Stimulated activated CD4-positive, alpha-beta T cell treated with anti-CD3 and anti-CD28 coated beads, Interleukin-4, amount 100 ng/mL, for 24 hours (primary cell): ENCODE results near the gene KCNA5.
A peak's percentile ranks its signal among the peaks of the same experiment; 100 is the strongest.

Experiments used
- DNase-seq: peaks from one replicate; pipeline ENCODE4 v3.0.0-alpha.2; 2020

The KCNA5 gene

DNA sequence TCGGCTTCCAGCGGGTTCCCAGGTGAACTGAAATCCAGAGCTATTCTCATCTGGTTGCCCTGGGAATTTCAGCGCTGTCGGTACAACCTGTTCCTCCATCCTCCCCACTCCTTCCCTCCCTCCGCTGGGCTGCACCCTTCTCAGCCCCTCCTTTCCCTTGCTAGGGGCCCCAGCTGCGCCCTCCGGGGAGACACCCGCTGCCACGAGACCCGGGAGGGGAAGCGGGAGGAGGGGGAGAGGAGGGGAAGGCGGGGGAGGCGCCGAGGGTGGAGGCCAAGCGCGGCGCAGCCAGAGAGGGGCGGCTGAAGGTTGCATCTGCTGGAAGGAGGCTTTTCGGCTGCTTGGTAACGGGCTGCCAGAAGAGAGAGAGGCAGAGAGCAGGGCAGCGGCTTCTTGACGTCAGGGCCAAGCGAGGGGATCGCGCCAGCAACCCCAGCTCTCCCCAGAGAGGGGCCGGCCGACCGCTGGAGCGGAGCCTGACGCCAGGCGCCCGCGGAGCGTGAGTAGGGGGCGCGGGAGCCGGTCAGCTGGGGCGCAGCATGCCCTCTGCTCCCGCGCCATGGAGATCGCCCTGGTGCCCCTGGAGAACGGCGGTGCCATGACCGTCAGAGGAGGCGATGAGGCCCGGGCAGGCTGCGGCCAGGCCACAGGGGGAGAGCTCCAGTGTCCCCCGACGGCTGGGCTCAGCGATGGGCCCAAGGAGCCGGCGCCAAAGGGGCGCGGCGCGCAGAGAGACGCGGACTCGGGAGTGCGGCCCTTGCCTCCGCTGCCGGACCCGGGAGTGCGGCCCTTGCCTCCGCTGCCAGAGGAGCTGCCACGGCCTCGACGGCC is at the start of gene KCNA5:
TSS of gene KCNA5 (plus strand) at position 291 of the 831 bp plus-strand sequence. CDS start at position 560, 269 bp downstream.
- no peak for DNase-seq

DNA sequence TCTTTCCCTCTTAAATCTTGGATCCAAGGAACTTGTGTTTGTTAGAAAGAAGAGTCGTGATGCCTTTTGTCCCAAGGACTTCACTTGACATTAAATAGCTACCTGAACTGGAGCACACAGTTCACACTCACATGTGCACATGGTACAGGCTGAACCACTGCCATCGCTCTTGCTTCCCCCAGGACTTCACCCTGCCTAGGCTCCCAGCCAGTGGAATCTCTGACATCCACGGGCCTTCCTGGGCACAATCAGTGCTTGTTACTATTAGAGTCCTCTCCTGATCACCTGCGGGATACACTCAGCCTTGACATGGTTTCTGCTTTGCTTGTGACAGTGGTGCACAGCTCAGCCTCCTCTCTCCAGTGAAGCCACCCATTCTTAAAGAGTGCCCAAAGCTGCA is 49.1 kb upstream of the KCNA5 start:
- no peak for DNase-seq

DNA sequence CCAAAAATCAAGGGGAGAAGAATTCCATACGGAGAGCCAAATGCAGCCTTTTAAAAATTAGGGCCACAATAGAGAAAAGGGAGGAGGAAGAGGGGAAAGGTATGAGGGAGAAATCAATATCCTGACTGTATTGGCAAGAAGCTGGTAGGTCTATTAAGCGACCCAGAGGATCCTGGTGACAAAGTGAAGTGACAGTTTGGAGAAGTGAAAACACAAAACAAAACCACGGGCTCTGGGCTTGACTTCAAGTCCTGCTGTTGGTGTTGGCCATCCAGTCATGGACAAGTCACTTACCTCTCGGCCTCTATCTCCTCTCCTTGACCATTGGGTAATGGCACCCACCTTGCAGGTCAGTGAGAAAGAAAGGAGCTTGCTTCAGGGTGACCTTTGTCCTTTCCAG is 47.0 kb upstream of the KCNA5 start:
- DNase-seq = no peak

DNA sequence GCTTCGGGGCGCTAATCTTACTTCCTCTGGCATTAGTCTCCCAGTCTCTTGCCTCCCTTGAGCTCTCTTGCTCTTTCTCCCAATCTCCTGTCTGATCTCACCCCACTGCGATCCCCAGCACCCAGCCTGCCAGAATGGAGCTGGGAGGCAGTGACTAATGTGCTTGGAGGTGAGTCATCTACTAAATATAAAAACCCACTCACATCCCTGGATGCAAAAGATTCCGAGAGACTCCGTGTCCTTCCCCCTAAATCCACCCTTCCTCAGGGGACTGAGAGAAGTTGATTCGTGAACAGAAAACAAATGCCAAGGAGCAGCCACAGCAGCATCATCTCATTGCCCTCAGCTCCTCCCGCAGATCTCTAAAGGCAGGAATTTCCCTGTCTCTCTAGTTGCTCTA is 45.7 kb upstream of the KCNA5 start:
- no peak for DNase-seq

DNA sequence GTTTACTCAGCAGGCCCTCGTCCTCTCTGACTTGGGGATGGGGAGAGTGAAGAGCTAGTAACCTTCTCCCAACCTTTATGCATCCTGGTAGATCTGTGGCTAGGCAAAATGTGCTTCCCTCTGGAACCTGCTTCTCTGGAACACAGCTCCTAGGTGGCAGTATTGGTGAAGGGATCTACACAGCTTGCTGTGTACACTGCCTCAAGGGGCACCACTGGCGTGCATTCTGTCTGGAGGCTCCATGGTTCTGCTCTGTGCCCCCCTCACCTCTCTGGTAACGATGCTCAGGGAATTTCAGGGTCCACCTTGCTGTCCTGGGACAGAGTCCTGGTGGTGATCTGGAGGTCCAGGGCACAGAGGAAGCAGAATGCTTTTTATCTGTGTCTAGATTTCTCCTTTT is 43.5 kb upstream of the KCNA5 start:
- DNase-seq = no peak

DNA sequence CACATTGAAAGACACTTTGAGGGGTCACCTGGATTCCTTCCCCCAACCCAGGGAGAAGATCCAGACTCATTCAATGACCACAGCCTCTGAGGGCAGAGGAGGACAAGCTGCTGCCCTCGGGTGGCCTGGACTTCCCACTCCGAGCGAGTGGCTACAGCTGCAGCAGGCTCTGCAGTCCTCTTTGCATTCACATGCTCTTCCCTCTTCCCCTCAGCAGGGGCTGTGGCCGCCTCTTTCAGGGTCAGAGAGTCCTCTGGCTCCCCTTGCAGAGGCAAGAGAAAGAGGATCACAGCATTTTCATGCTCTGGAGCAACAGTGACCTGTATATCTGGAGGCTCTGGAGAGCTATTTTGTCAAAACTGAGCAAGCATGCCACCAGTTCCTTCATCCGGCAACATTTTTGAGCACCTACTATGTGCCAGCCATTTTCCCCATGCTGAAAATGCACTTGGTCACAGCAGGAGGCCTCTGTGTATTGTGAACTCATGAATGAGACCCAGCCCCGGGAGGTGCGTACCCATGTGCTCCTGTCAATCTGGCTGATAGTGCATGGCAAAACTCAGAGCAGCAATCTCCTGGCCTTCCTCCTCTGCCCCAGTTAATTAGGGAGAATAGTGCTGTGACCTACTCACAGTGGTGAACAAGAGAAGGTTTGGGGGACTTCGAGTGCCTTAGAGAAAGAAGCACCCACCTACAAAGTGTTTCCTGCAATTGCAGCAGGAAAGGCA is 42.9 kb upstream of the KCNA5 start:
- DNase-seq = no peak

DNA sequence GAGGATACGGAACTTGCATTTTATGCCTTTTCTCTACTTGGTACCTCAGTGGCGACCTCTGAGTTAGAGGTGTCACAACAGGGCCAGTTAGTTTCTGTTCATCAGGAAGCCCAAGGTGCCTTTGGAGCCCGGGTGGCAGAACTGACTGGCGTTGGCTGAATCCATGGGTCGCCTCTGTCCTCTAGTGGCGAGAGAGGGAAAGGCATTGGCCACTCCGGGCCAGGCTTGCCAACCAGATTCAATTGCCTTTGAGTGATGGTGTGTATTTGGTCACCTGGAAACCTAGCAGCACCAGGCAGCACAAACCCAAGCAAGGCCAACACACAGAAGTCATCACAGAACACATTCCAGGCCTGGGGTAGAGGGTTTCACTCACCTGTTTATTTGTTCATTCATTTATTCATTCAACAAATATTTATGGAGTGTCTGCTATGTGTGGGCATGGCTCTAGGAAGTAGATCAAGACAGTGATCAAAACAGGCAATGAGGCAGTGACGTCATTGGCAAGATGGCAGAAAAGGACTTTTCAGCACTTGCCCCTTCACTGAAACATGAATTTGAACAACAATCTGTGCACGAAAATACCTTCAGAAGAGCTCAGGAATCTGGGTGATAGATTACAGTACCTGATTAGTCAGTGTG is 40.5 kb upstream of the KCNA5 start:
- peak; percentile 34 for DNase-seq

DNA sequence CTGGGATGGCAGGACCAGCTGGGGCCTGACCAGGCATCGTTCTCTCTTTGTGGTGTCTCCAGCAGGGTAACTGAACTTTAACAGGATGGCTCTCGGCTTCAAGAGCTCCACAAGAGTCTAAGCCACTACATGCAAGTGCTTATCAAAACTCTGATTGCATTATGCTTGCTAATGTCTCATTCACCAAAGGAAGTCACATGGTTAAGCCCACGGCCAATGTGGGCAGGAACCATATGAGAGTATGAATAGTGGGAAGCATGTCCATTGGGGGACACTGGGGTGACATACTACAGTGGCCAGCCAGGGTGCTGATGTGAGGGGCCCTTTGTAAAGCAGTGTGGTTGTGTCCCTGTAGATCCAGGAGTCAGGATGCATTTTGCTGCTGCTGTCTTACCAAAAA is 35.0 kb upstream of the KCNA5 start:
- DNase-seq = no peak

DNA sequence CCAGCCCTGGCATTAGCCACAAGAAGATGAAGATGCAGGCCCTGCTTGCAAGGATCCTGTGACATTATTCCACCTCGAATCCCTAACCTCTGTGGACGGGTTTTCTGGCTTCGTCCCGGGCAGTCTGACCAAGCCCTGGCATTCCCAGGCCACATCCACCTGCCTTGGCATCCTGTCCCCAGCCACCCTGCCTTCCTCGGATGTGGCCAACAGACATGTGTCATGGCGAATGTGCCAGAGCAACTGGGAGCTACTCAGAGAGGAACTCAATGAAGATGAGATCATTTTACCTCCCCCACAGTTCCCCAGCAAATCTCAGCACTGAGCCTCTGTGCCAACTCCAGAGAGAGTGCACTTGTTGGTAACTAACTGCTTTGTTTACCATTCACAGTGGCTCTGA is 33.5 kb upstream of the KCNA5 start:
- no peak for DNase-seq

DNA sequence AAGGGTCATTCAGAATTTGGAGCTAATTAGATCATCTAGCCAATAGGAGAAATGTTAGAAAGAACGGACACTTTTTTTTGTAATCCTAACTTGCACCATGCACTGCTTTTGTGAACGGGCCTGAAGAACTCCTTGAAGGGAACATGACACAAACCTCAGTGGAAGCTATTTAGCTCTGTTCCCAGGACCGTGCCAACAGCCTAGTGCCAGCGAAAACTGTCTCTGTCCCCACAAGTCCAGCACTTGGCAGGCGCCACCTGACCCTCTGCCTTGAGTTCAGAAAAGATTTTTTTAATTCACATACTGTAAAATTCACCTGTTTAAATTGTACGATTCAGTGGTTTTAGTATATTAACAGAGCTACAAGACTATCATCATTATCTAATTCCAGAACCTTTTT is 31.3 kb upstream of the KCNA5 start:
- no peak for DNase-seq

DNA sequence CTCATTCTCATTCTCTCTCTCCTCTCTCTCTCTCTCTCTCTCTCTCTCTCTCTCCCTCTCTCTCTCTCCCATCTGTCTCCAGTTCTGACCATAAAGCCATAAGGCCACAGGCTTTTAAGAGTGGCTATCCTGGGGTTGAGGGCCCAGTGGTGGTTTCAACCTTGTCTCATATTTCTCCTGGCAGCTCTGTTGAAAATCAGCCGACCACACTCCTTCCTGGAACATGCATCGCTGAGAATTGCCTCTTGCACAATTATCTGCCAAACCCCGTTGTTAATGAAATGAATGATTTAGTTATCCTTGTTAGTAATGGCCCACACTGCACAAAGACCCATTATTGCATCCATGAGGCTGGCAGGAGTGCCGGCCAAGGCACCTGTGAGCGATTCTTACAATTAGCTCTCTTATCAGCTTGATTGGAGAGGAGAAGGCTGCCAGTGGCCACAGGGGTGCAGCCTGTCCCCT is 30.4 kb upstream of the KCNA5 start:
- DNase-seq = no peak

DNA sequence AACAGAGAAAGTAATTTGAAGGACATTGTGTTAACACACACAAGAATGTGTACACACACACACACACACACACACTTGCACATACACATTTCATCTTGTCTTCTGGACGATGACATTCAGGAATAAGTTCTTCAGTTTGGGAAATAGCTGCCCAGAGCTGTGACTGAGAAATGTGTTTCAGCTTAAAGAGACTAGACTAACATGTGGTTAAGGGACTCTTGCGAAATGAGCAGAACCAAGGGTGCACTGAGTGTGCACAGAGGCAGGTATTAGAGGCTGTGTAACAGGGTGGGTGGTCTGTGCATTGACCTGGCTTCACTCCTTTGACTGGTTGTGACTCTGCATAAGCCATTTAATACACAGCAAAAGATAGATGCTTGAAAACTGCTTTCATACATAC is 29.4 kb upstream of the KCNA5 start:
- DNase-seq = no peak

DNA sequence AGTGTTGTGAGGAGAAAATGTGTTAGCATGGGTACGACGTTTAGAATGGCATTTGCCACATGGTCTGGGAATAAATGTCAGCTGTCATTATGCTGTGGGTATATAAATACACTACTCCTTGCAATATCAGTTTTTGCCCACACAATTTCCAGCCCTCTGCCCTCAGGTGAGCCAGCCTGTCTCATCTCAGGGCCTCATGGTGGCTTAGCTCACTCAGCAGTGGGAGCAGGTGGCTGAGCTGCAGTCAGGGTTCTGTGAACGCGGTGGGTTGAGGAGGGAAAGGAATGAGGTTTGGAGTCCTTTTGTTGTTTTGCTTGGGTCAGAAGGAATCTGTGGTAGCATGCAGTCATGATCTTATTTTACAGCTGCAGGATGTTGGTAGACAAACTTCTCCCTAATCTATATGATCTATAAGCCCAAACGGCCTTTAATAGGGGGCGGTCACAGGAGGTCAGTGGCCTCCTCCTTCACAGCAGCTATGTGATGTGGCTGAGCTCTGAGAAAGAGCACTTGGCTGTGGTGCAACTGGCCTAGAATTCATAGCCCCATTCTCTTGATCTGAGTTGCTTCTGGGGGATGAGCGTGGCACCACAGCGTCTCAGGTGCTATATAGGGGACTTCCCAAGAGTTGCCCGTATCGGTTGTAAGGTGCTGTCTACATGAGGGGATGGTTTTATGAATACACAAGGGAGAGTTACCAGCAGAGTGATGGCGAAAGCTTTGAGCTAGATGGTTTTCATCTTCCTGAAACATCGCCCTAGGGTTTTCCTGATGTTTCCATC is 27.8 kb upstream of the KCNA5 start:
- no peak for DNase-seq

DNA sequence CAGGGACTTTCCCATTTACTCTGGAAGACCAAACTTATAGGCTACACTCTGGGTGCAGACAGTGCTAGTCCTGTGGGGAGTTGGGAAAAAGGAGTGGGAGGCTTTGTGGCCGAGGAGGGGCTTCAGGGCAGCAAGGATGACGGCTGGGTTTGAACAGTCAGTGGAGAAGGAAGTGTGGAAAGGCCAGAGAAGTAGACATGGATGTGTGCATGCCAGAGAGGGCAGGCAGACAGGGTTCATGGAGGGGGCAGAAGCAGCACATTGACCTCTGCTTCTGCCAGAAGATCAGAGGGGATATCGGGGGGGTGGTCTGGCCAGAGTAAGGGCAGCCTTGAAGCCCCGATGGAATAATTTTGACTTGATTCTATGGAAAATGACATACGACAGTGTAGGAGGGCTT is 27.2 kb upstream of the KCNA5 start:
- no peak for DNase-seq

DNA sequence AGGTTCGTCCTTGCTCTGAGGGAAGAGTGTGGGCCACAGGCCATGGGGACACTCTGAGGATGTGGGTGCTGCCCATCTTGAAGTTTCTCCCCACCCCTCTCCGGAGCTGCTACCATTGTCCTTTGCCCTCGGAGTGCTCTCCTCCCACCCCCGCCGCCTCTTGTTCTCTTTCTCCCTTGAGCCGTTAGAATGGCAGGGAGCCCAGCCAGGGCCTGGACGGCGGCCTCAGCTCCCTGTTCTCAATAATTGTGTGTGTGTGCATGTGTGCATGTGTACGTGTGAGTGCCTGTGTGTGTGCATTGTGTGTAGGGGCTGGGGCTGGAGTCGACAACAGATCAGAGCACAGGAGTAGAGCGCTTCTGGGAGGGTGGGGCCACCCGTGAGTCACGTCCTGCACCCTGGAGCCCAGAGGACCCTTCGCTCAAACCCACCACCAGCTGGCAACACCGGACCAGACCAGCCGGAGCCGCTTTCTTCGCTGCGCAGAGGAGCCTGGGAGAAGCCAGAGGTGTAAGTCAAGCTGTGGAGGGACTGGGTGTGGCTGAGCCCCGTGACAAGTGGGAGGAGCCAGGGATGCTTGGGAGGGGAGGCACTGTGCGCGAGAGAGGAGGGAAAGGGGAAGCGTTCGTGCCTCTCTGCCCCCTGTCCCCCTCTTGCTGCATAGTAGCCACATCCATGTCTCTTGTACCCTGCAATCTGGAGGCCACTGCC is 25.9 kb upstream of the KCNA5 start:
- no peak for DNase-seq

DNA sequence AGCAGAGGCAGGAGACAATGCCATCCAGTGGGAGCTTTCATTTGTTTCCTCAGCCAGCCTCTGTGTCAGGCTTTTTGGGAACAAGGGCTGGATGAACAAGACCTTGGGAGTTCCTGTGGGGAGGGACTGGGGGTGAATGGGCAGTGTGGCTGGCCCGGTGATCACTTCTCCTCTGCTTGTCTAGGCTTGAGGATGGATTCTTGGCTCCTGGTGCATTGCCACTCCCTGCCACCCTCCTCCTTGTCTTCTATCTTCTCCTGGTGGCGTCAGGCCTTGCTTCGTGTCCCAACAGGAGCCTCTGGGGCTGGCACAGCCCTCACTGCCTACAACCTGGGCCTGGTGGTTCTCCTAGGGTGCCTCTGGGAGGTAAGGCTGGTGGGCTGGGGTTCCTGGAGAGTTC is 25.0 kb upstream of the KCNA5 start:
- DNase-seq = no peak

DNA sequence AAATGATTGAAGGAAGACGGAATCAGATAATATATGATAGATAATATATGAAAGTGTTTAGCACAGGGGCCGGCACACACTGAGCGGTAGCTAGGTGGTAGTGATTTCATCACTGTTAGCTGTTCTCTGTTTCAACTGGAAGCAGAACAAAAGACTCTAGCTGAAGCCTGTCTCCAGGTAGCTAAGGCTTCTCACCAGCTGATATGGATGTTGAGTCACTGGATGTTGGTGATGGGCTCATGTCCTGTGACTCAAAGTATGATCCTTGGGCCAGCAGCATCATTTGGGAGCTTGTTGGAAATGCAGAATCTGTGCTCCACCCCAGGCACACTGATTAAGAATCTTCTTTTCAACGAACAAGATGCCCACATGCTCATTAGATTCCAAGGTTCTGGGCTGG is 21.7 kb upstream of the KCNA5 start:
- DNase-seq = no peak

DNA sequence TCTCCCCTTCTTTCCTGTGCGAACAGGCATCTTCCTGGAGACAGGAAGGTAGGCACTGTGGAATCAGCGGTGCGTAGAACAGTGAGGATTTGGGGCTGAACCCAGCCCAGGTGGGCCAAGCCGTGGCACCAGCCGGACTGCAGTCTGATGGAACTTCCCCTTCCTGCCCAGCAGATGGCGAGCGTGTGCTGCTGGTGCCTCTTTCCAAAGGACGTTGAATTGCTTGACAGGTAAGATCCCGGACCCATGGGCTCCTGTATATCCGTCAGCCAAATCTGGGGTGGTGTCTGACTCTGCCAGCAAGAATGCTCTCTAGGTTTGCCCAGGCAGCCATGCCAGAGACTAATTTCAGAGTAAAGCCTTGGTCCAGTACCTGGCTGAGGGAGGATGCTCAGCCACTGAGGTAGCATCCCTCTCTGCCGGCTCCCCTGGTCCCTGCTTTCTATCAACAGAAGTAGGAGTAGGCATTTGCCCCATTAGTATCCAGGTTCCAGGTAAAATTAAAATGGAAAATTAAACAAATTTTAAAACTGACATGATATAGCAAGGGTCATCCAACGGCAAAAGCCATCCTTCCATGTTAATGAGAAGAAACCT is 21.1 kb upstream of the KCNA5 start:
- peak; percentile 15 for DNase-seq

DNA sequence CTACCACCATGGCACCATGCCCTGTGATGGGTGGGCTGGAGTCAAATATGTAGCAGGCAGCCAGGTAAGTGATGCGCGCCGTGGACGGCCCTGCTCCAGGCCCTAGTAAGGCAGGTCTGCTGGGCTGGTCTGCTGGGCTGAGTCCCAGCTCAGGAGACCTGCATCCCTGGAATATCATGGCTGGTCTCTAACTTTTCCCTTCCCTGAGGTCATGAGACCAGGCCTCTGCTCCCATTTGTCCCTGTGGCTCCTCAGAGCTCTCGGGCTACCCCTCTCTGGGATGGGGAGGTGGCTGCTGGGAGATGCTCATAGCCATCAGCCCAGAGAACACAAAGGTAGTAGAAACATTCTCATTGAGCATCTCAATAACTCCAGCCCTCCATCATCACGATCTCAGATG is 19.8 kb upstream of the KCNA5 start:
- no peak for DNase-seq

DNA sequence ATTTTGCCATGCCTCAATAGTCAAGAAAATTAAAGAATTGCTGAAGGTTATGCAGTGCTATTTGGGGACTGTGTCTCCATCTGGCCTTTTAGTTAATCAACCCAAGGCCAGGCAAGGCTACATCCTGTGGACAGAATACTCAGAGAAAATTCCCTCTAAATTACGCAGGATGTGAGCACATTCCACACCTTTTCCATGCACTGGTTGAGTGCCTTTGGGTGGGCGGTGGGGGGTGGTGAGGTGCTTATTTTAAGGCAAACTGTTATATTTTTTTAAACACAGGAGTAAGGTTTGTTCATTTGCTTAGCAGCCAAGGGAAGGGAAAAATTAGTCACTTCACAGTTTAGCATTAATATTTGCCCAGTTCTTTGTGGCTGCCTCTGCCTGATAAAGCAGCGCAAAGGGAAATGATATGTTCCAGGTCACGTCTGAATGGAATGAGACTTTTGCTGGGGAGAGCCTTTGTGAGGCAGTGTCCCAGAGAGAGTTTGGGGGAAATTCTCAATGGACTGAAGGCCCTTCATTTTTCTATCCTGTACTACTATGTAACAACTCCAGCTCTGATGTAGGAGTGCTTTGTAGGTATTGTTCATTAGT is 17.2 kb upstream of the KCNA5 start:
- DNase-seq = no peak

DNA sequence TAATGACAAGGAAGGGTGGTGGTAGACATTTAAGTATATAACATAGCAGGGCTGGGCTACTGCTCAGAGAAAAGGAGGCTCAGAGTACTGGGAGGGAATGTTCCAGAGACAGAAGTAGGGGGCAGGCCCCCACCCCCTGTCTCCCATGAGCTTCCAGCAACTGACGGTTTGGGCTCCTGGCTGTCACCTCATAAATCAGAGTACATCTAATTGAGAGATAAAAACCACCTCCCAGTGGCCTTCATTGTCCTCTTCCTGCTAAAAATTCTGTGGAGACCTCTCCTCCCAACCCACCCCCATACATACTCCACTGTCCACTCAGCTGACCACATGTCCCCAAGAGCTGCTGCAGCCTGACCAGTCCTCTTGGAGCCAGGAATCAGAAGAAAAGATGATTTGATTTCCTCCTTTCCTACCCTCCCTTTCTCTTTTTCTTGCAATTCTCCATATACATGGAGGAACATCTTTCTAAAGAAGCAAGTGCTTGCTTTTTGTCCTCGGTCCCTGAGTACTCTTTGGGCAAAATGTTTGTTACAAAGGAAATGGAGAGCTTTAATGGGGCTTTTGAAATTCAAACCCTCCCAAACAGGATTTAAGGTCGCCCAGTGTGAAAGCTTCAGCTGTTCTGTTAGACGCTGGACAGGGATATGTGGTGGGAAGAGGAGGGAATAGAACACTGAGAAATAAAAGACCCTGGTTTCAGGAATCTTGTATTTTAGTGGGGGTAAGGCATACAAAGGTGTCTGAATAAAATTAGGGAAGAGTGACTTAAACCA is 16.4 kb upstream of the KCNA5 start:
- DNase-seq = no peak
